ENCODE results near the gene RPL9.
"Not testable (repeated sequence)": the region's sequence is repeated elsewhere in the genome, so short reads cannot be mapped to it uniquely, and the experiment has no call there.

The RPL9 gene

GRCh38 chr4:39441593-39441992 lies 17.1 kb downstream of the RPL9 start:
- TF ChIP-seq, protein P1, sequence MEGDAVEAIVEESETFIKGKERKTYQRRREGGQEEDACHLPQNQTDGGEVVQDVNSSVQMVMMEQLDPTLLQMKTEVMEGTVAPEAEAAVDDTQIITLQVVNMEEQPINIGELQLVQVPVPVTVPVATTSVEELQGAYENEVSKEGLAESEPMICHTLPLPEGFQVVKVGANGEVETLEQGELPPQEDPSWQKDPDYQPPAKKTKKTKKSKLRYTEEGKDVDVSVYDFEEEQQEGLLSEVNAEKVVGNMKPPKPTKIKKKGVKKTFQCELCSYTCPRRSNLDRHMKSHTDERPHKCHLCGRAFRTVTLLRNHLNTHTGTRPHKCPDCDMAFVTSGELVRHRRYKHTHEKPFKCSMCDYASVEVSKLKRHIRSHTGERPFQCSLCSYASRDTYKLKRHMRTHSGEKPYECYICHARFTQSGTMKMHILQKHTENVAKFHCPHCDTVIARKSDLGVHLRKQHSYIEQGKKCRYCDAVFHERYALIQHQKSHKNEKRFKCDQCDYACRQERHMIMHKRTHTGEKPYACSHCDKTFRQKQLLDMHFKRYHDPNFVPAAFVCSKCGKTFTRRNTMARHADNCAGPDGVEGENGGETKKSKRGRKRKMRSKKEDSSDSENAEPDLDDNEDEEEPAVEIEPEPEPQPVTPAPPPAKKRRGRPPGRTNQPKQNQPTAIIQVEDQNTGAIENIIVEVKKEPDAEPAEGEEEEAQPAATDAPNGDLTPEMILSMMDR (IDR thresholded peaks at IDR 0.05; ENCODE audit: low read depth, low read length, missing control alignments) = no peak
- no peak overlapping the region for H3K4me3 ChIP-seq (replicated peaks; ENCODE audit: low read depth, low read length)
- no peak for DNase-seq (ENCODE audit: extremely low read depth, low read depth)

- TF ChIP-seq, protein P1 (IDR thresholded peaks at IDR 0.05; ENCODE audit: low read depth, low read length, missing control alignments) = no peak
- no peak for DNase-seq (ENCODE audit: extremely low read depth, low read depth)
- no peak overlapping the region for H3K4me3 ChIP-seq (replicated peaks; ENCODE audit: low read depth, low read length)
Measured at GRCh38 chr4:39435659-39436563, 22.8 kb downstream of the RPL9 start.

GRCh38 chr4:39433878-39434492 lies 24.7 kb downstream of the RPL9 start:
- no peak for DNase-seq (ENCODE audit: extremely low read depth, low read depth)
- TF ChIP-seq, protein P1 (IDR thresholded peaks at IDR 0.05; ENCODE audit: low read depth, low read length, missing control alignments) = no peak
- no peak overlapping the region for H3K4me3 ChIP-seq (replicated peaks; ENCODE audit: low read depth, low read length)

GRCh38 chr4:39429476-39430334 lies 29.0 kb downstream of the RPL9 start:
- TF ChIP-seq, protein P1 (IDR thresholded peaks at IDR 0.05; ENCODE audit: low read depth, low read length, missing control alignments) = no peak
- H3K4me3 ChIP-seq (replicated peaks; ENCODE audit: low read depth, low read length) = no peak overlapping the region
- DNase-seq (ENCODE audit: extremely low read depth, low read depth) = no peak

GRCh38 chr4:39427520-39428114 lies 31.1 kb downstream of the RPL9 start:
- DNase-seq (ENCODE audit: extremely low read depth, low read depth) = no peak
- no peak overlapping the region for H3K4me3 ChIP-seq (replicated peaks; ENCODE audit: low read depth, low read length)
- TF ChIP-seq, protein P1 (IDR thresholded peaks at IDR 0.05; ENCODE audit: low read depth, low read length, missing control alignments) = no peak

- no peak for DNase-seq (ENCODE audit: extremely low read depth, low read depth)
- H3K4me3 ChIP-seq (replicated peaks; ENCODE audit: low read depth, low read length) = no peak overlapping the region
- TF ChIP-seq, protein P1 (IDR thresholded peaks at IDR 0.05; ENCODE audit: low read depth, low read length, missing control alignments) = no peak
Measured at GRCh38 chr4:39426728-39427127, 32.0 kb downstream of the RPL9 start.

GRCh38 chr4:39425297-39425696 lies 33.4 kb downstream of the RPL9 start:
- H3K4me3 ChIP-seq (replicated peaks; ENCODE audit: low read depth, low read length); DNase-seq (ENCODE audit: extremely low read depth, low read depth): not testable (repeated sequence)
